GM21786 (cell line): ENCODE results near the gene ME1.
"Not testable (repeated sequence)": the region's sequence is repeated elsewhere in the genome, so short reads cannot be mapped to it uniquely, and the experiment has no call there.

Source experiments
- ATAC-seq: cut with Tn5 transposase; IDR thresholded peaks from one replicate; pipeline ENCODE4 v1.9.1; 2021; ENCODE audit not compliant: unreplicated experiment

ME1 gene

DNA sequence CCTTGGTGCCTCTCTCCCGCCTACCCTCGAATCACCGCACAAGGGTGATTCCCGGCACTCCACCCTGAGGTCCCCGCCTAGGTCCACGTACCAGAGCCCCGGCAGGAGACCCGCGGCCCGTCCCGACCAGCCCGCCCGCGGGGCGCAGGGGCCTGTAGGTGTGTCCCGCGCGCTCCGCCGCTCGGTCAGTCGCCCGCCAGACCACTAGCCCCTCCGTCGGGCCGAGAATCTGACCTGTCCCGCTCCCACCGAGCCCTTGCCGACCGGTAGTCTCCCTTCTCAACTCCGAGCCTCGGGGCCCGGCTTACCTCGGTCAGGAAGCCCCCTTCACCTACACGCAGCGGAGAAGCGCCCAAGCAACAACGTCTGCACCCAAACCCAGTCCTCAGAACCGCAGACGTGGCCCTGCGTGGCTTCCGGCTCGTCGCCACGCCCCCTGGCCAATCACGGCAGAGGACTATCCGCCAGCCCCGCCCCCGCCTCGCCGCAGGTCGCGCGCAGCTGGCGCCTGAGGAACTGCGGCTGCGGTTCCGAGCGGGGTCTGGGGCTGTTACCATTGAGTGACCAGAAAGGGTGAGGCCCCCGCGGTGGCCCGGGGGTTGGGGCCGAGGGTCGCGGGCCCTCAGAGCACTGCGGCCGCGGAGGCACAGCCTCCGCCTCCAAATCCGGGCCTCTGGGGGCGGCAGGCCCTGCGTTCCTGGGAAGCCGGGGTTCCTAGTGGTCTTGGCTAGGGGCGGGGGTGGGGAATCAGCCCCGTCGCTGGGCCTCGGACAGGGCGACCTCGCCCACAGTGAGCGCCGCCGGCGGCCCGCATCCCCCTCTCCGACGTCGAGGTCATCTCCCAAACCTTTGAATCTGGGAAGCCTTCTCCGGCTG is 237.7 kb downstream of the ME1 start, which contains the start of the genes PGM3 and RWDD2A:
TSS of gene PGM3 (minus strand) at position 395 of the 876 bp plus-strand sequence. CDS start 2,253 bp downstream, outside the sequence.
TSS of gene RWDD2A (plus strand) at position 487 of the 876 bp plus-strand sequence. CDS start 1,095 bp downstream, outside the sequence.
- peak; percentile 96 for ATAC-seq

DNA sequence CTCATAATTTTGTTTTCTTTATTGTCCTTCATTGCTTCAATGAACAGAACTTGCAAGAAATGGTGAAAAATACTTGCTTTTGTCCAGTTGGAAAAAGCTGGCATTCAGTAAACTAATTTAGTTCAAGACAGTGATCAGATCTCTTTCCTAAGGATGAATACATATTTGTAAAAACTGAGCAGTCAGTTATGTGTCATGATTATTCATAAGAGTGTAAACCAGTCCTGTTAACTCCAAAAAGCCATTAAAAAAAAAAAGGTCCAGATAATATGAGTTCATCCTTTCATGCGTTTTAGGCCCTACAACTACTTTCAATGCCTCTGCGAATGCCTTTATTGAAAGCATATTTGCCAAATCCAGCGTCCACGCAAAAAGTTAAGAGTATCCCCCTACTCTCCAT is 238.4 kb downstream of the ME1 start:
- ATAC-seq = no peak

DNA sequence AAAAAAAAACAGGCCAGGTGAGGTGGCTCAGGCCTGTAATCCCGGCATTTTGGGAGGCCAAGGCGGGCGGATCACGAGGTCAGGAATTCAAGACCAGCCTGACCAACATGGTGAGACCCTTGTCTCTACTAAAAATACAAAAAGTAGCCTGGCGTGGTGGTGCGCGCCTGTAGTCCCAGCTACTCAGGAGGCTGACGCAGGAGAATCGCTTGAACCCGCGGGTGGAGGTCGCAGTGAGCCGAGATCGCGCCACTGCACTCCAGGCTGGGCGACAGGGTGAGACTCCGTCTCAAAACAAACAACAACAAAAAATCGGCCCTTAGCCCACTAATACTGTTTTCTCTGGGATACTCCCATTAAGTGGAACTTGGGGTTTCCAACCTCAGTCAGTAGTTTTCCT is 238.9 kb downstream of the ME1 start:
- not testable (repeated sequence) for ATAC-seq

DNA sequence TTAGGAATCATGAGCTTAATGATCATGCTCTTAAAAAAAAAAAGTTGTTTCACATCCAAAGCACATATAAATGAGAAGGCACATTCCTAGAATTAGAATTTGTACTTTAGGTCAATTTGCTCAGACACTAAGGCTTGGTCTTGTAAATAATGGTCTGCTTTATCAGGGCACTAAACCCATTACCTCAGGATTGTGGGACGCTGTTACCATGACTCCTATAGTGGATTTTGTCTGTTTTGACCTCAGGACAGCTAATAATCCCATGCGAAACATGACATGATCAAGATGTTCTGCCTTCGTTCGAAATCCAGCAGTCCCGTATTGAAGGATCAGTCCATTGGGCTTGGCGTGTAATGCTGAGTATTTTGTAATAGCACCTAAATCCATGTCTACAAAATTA is 240.2 kb downstream of the ME1 start:
- no peak for ATAC-seq

DNA sequence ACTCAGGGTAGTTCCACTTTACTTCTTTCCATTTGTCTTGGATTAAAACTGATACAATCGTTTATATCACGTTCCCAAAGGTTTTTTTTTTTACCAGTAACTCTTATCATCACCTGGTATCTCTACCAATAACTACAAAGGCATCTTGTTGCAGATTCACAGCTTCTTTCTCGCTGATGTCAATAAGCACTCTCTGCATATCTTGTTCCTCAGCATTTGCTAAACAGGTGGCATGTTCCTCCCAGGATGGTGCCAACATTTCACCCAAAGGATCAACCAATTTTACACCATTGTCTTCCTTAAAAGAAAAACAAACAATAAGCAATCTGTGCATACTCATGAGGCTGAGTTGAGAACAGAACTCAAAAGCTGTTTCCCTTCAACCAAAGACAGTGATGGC is 242.3 kb downstream of the ME1 start:
- no peak for ATAC-seq

DNA sequence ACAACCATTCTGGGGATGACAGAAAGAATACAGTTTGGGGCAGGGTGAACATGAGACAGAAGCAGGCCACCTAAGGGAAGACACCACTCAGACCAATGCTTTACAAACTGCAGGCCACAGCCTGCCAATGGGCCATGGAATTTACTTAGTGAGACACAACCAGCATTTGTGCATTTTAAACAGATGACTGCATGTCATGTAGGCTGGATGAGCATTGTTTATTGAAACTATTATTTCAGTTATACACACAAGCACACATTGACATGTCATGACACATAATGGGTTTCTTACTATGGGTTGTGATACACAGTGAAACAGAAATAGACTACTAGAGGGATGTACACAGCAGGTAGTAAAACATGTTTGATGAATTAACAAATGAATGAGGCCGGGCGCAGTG is 245.8 kb downstream of the ME1 start:
- ATAC-seq = no peak

DNA sequence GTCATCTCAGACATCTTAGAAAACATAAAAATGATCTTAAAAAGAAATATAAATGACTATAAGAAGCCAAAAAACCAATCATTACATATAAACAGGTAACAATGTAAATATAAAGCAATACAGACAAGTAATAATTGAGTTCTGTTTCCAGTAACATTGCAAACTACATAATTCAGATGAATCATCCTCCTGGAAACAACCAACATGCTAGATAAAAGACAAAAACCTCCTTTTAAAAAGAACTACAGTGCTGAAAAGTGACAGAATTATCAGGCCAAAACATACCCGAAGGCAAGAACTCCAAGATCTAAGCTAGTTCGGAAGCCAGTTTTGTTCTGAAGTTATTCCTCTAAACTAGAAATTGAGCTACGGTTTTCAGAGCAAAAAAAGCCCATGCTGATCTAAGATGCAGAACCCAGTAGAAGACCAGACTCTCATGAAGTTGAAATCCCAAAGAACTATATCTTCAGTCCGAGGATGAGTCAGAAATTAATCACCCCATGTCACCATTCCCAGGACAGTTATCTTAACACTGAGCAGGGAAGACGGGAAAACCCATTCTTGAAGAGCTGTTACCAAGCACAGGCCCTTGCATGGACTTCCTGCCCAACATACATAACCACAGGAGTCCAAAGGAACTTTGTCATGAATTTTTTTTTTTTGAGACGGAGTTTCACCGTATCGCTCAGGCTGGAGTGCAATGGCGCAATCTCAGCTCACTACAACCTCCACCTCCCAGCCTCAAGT is 247.6 kb downstream of the ME1 start:
- no peak for ATAC-seq

DNA sequence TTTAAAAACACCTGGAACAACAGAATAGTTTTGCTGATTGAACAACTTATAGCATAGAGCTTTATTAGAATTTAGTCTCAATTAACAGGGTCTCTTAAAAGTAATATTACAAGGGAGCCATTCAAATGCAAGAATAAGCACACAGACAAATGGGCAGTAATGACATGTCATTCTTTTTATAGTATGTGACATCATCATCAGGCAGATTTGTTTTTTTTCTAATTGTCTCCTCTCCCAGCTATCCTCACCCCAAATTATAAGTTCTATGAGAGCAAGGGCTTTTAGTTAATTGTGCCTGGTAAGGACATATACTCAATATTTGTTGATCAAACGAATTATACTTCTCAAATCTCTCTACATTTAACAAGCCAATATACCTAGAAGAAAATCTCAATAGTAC is 248.7 kb downstream of the ME1 start:
- no peak for ATAC-seq

DNA sequence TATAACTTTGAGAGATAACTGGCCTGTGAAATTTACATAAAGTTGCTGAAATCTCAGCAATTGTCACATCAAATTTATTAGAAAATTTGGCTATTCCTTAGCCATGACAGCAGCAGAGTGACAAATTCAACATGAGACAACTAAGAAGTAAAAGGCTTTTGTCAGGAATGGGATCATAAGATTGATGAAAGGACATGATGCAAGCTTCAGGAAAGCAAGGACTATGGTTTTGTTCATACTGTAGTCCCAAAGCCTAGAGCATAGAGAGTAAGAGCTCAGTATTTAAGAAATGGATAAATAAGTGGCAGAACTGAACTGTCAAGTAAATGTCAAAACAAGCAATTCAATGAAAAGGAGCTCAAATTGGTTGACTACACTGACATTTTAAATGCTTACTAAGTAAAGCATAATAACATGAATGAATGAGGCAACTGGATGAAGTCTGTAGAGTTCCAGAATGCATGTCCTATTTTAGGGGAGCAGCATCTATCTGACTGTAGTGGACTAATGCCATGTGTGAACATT is 250.4 kb downstream of the ME1 start:
- ATAC-seq = no peak

DNA sequence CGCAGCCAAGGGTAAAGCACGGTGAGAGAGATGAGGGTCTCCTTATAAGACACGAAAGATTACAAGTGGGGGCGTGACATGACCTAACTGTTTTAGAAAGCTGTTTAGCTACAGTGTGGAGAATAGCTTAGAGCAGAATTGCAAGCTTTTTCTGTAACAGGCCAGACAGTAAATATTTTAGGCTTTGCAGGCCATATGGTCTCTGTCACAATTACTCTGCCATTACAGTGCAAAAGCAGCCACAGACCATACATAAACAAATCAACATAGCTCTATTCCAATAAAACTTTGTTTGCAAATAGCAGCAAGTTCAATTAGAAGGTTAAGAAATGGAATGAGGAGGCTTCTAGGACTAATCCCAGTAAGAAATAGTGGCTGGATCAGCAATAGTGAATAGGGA is 254.6 kb downstream of the ME1 start:
- no peak for ATAC-seq

DNA sequence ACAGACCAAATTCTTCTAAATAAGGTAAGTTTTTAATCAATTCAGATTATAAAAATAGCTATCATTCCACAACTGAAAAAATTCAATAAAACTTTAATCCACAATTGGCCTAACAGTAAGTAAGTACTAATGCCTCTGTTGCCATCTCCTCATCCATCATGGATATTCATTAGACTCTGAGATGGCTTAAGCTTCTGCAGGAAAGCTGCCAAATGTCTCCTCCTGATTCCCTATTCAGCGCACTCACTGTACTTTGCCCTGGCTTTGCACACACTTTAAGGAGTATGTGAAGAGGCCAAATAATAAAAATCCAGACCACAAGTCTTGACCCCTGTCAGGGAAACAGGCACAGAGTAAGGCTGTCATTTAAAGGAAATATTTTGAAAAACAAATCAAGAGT is 261.3 kb downstream of the ME1 start:
- no peak for ATAC-seq

DNA sequence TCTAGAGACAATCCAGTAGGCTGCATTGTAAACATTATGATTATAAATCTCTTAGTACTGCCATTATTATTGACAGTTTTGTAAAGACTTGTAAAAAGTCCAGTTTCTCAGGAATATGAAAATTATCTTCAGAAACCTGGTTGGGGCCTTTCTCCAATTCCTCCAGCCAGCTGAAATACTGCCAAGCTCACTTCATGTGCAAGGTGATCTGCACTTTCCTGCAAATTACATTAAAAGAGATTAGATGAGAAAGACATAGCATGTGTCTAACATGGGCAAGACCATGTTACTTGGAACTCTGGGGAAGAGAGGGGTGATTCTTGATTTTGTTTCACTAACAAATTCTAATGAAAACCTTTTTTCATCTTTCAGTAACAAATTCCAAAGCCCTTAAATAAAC is 261.7 kb downstream of the ME1 start:
- no peak for ATAC-seq

DNA sequence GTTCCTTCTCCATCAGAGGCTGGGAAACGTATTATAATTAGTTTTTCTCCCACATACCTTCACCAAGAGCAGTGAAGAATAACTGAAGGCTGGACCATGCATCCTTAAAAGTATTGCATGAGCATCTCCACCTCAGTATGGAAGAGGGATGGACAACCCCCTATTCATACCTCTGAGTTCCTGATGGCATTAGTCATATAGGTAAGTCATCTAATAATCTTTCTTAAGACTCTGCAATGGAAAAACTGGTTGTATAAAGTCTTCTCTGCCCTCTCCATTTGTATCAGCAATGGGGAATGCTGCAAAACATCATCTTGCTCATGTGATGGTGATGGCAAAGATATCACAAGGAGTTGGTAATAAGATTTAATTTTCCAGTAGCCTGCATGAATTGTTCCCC is 262.3 kb downstream of the ME1 start:
- no peak for ATAC-seq

DNA sequence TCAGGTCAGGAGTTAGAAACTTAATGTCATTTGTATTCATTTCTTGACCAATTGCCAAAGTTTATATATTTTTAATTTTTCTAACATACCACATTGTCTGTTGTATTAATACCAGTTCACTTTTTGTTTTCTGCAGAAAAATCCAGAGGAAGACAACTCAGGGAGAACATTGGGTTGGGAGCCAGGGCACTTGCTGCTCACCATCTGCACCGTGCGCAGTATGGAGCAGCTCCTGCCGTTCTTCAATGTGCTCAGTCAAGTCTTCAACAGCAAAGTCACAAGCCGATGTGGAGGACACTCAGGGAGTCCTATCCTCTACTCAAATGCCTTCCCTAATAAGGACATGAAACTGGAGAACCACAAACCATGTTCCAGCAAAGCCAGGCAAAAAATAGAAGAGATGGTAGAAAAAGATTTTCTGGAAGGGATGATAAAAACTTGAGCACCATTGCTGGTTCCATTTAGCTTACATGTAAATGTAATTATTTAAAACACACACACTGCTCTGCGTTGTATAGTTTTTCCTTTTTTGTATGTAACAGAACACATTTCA is 263.0 kb downstream of the ME1 start:
- no peak for ATAC-seq
